HG03064 (cell line): ENCODE data around the gene PTPN5.
"Not testable (repeated sequence)": the region's sequence is repeated elsewhere in the genome, so short reads cannot be mapped to it uniquely, and the experiment has no call there.

Experiments
- ATAC-seq: cut with Tn5 transposase; IDR thresholded peaks from one replicate; pipeline ENCODE4 v1.9.1; 2021; ENCODE audit warnings: low read depth; ENCODE audit not compliant: unreplicated experiment

Gene PTPN5

DNA sequence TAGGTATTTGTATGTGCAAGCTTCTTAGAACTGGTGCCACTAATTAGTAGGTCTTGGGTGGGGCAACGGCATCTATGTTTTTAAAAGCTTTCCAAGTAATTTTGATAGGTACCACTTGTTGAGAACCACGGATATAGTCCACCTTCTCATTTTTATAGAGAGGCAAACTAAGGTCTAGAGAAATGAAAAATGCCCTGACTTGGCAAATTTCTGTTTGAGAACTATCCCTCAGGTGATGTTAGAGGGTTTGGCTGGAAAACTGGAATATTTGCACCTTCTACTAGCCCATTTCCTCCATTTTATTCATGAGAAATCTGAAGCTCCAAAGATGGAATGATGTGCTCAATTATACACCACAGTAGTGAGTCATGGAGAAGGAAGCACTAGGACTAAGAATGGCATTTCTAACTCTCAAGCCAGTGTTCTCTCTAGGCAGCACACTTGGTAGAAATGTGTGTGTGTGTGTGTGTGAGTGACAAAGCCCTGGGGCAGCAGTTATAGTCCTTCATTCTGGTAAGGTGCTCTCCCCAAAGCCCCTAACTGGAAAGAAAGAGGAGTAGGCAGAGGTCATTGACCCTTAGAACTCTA lies 94.9 kb downstream of the PTPN5 start:
- no peak for ATAC-seq

DNA sequence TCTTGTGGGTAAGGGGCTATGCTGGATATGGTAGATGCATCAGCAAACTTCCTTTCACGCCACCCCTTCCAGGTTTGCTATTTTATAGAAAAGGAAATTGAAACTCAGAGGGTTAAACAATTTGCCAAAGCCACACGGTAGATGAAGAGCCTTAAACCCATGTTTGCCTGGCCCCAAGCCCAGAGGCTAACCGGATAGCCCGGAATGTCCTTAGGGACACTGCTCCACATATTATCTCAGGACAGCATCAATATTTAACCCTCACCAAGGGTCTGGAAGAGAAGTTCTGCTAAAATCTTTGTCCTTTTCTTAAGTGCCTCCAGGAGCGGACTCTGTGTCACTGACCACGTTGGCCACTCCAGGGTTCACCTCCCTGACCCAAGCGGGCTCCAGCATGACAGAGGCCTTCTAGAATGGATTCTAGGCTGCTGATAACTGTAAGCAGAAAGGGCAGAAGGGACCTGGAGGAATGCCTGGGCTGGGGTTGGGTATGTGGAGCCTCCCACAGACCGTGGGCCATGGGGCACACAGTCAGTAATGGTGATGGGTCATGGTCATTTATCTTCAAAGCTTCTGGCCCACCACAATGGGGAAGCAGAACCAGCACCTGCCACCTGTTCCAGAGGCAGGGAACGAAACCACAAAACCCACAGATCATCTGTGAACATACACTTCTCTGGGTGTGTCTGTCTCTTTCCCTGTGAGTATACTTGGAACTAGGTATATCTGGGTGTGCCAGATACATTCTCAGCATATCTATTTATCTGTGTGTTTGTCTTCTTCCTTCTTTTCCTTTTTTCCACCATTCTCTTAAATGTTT lies 98.4 kb downstream of the PTPN5 start:
- no peak for ATAC-seq

DNA sequence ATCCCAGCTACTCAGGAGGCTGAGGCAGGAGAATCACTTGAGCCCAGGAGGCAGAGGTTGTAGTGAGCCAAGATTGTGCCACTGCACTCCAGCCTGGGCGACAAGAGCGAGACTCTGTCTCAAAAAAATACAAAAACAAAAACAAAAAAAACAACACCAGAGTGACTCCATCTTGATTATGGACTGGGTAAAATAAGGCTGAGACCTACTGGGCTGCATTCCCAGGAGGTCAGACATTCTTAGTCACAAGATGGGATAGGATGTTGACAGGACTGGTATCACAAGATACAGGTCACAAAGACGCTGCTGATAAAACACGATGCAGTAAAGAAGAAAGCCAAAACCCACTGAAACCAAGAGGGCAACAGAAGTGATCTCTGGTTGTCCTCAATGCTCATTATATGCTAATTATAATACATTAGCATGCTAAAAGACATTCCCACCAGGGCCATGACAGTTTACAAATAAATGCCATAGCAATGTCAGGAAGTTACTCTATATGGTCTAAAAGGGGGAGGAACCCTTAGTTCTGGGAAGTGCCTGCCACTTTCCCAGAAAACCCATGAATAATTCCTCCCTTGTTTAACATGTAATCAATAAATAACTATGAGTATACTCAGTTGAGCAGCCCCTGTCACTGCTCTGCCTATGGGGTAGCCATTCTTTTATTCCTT lies 100.0 kb downstream of the PTPN5 start:
- ATAC-seq: not testable (repeated sequence)

DNA sequence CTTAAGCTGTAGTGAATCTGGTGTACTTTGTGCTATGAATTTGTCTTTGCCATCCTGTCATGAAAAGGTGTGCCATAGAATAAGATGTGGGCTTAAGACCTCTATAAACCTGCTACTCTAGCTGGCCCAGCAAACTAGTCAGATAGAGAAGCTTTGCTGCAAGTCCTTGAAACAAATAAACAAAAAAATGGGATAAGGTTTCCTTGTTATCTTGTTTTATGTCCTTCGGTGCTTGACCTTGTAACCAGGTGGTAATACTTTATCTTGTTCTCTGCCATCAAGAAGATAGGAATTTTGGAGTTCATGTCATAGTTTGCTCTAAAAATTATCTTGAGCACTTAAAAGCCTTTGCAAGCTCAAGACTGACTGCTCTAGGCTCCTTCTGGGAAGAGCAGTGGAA lies 107.3 kb downstream of the PTPN5 start:
- no peak for ATAC-seq

DNA sequence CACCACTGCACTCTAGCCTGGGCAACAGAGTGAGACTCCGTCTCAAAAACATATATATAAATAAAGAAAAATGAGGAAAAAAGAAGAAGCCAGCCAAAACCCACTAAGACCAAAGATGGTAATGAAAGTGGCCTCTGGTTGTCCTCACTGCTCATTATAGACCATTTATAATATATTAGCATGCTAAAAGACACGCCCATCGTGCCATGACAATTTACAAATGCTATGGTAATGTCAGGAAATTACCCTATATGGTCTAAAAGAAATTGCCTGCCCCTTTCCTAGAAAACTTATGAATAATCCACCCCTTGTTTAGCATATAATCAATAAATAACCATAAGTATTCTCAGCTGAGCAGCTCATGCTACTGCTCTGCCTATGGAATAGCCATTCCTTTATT lies 109.1 kb downstream of the PTPN5 start:
- no peak for ATAC-seq

DNA sequence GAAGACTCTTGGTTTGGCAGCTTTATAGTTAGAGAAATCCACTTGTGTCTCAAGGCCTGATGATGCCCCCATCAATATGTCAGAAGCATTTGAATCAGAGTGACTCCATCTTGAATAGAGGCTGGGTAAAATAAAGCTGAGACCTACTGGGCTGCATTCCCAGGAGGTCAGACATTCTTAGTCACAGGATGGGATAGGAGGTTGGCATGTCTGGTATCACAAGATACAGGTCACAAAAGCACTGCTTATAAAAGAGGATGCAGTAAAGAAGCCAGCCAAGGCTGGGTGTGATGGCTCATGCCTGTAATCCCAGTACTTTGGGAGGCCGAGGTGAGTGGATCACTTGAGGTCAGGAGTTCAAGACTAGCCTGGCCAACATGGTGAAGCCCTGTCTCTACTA lies 109.6 kb downstream of the PTPN5 start:
- ATAC-seq: not testable (repeated sequence)
